OCI-M2 (cell line): Measurements from ENCODE around the gene RXFP2.
A peak's percentile ranks its signal among the peaks of the same experiment; 100 is the strongest.

ENCODE experiments used
- DNase-seq: peaks from one replicate; lab custom pipeline; 2025; ENCODE audit not compliant: unreplicated experiment; lab: John Stamatoyannopoulos, UW

The RXFP2 gene

GRCh38 chr13:31824705-31825517 is 85.6 kb downstream of the RXFP2 start:
- no peak for DNase-seq

GRCh38 chr13:31826521-31826920 is 87.2 kb downstream of the RXFP2 start:
- DNase-seq: no peak

DNA sequence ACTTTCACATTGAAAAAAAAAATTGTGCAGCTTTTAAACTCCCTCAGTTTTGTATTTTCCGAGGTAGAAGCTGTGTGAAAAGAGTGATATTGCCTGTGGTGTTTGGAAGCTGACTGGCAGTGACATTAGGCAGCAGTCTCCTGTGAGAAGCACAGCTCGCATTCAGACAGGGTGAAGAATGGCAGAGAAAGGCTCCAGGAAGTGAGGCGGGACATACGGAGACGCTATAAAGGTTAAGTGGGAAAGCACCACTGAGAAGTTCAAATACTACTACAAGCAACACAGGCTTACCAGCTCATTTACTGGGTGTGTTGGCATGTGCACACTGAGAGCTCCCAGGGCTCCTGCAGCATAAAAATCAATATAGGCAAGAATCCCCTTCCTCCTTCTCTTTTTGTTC is 88.4 kb downstream of the RXFP2 start:
- no peak for DNase-seq

DNA sequence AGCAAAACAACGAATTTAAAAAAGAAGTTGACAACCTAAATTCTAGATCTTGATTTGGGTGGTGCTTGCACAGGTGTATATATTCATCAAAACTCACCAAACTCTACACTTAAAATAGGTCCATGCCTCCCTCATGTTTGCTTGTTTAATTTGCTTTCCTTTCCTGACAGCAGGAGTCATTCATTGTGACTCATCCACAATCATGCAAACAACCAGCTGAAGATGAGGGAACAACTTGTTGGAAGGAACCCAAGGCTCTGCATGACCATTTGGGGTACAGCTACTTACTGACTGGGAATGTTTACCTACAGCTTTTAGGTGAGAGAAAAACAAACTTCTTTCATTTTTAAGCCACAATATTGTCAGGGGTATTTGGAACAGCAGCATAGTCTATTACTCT is 96.6 kb downstream of the RXFP2 start:
- DNase-seq: no peak

- no peak for DNase-seq
These were observed 103.7 kb downstream of the RXFP2 start for GRCh38 chr13:31843044-31843443.

DNA sequence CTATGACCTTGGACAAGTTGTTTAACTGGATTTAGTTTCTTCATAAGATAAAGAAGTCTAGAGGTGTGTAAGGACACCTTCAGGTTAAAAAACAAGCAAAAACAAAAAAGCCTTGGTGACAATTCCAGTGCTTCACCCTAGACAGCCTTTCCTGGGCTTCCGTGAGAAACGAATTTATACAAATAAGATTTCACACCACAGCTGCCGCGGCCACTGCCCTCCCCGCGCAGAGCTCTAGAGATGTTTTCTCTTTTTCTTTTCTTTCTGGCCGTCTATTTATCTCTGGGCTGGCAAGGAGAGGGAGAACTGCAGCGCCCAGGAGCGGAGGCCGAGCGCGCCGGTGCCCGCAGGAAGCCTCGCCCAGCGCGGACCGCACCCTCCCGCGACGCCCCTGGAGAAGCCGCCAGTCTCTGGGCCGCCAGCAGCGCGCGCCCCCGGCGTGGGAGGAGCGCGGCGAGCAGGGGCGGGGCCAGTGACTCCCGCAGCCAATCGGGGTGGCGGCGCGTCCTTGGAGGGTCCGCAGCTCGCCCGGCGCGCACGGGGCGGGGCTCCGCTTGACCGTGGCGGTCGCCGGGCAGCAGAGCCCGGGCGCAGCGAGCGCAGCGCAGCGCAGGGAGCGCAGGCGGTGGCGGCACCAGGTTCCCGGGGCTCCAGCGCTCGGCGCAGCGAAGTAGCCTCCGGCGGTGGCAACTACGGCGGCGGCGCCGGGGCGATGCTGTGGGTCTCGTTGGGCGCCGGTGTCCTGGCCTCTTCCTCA is 107.0 kb downstream of the RXFP2 start:
- DNase-seq: peak; percentile 7

DNA sequence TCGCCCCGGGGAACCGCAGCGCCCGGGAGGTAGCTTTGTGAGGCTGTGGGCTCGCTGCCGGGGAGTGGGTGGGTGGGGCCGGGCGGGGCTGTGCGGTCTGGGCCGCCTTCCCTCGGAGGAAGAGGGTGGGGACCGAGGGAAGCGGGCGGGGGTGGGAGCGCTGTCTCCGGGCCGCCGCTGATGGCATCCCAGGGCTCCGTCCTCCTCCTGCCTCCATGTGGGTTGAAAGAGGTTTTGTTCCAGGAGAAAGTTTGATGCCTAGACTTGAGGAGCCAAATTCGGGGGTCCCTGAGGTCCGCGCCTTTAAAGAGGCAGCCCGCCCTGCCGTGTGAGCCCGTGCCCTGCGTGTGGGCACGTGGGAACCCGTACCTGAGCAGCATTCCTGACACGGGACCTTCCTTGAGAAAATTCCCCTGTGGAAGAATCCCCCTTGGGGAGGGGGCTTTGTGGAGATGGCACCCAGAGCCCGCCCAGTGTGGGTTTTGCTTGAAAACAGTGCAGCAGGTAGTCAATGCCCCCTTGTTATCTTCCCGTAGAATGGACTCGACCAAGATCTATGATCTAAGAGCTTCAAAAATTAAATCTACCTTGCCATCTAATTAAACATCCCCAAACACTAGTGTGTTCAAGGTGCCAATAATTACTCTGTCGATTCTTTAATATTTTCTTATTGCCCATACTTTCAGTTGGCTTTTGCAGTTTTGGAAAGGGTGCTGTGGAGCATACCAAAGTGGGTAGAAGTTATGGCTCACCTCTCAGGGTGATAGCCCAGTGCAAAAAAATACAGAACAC is 107.8 kb downstream of the RXFP2 start:
- DNase-seq: no peak

DNA sequence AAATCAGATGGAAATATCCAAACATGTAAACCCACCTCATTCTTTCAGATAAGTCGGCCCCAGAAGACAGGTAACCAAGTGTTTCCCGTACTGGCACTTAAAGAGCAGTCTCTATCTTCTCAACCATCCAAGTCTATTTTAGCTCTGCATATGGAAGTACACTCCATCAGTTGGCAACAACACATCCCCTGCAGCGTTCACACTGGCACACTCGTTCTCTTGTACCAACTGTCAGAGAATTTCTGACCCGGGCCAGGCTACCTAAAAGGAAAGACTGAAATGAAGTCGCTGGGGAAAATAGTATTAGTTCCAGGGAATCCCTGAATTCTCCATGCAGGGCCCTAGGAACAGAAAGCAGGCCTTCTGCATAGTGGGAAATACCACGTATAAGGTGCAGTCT is 109.3 kb downstream of the RXFP2 start:
- DNase-seq: no peak

- DNase-seq: no peak
These were observed 109.9 kb downstream of the RXFP2 start for GRCh38 chr13:31849206-31849605.

GRCh38 chr13:31850041-31850555 is 110.8 kb downstream of the RXFP2 start:
- no peak for DNase-seq

DNA sequence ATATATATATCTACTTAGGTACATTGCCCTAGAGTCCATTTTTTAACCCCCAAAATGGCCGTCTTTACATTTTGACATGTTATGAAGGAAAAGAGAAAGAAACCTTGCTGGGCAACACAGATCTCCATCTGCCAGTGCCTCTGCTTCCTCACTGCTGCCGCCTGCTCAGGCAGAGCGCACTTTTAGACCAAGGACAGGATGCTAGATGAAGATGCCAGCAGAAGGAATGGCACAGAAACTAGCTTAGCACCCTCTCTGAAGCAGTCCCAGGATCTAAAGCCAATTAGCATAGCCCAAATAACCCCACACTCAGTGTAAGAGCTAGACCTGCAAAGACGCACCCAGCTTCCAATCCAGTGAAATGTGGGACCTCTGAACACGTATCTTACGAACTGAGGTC is 111.9 kb downstream of the RXFP2 start:
- no peak for DNase-seq
